ENCODE results near the gene VPS35.

The VPS35 gene

GRCh38 chr16:46673320-46674013 is 15.5 kb downstream of the VPS35 start:
- 64 to 66% methylated on average over 6 of the region's 6 CpGs for WGBS, 2 experiments
- H3K4me1 ChIP-seq (ENCODE audit: control insufficient read depth, insufficient read depth, low read length): no peaks in the 10 kb centered on the region
- H3K9me3 ChIP-seq (ENCODE audit: control insufficient read depth, low read length): no peaks in the 10 kb centered on the region
- H3K4me3 ChIP-seq (ENCODE audit: insufficient read depth, low read depth, low read length): no peak overlapping the region
- peaks cover 44% of the 10 kb centered on the region for H3K36me3 ChIP-seq (ENCODE audit: control insufficient read depth, insufficient read depth, low read length)
- H3K27ac ChIP-seq (ENCODE audit: insufficient read depth, low read depth, low read length, poor library complexity, severe bottlenecking): peak overlapping the region; percentile 12
- no peaks in the 10 kb centered on the region for H3K27me3 ChIP-seq (ENCODE audit: control insufficient read depth, insufficient read depth, low read length, poor library complexity, severe bottlenecking)

- Histone ChIP-seq H3K27me3 (ENCODE audit: control insufficient read depth, insufficient read depth, low read length, poor library complexity, severe bottlenecking) (no peaks in the 10 kb centered on the region), H3K36me3 (ENCODE audit: control insufficient read depth, insufficient read depth, low read length) (peaks cover 28% of the 10 kb centered on the region)
These were observed 26.9 kb downstream of the VPS35 start for GRCh38 chr16:46662123-46662522.

GRCh38 chr16:46658925-46659324 is 30.1 kb downstream of the VPS35 start:
- 56 to 61% methylated on average over 1 of the region's 1 CpG for whole genome bisulfite sequencing, 2 experiments
- Histone ChIP-seq H3K4me3 (ENCODE audit: insufficient read depth, low read depth, low read length) (no peak overlapping the region), H3K36me3 (ENCODE audit: control insufficient read depth, insufficient read depth, low read length) (peaks cover 17% of the 10 kb centered on the region), H3K27ac (ENCODE audit: insufficient read depth, low read depth, low read length, poor library complexity, severe bottlenecking) (no peak overlapping the region), H3K4me1 (ENCODE audit: control insufficient read depth, insufficient read depth, low read length) (no peaks in the 10 kb centered on the region), H3K9me3 (ENCODE audit: control insufficient read depth, low read length) (no peaks in the 10 kb centered on the region), H3K27me3 (ENCODE audit: control insufficient read depth, insufficient read depth, low read length, poor library complexity, severe bottlenecking) (no peaks in the 10 kb centered on the region)

More at GRCh38 chr16:46662123-46662522, 26.9 kb downstream of the VPS35 start:
- 70 to 72% methylated on average over 4 of the region's 4 CpGs for WGBS, 2 experiments
- H3K4me3 ChIP-seq (ENCODE audit: insufficient read depth, low read depth, low read length): no peak overlapping the region
- no peak overlapping the region for H3K27ac ChIP-seq (ENCODE audit: insufficient read depth, low read depth, low read length, poor library complexity, severe bottlenecking)
- H3K9me3 ChIP-seq (ENCODE audit: control insufficient read depth, low read length): no peaks in the 10 kb centered on the region
- no peaks in the 10 kb centered on the region for H3K4me1 ChIP-seq (ENCODE audit: control insufficient read depth, insufficient read depth, low read length)

GRCh38 chr16:46651305-46651704 is 37.7 kb downstream of the VPS35 start:
- Histone ChIP-seq H3K27me3 (ENCODE audit: control insufficient read depth, insufficient read depth, low read length, poor library complexity, severe bottlenecking) (no peaks in the 10 kb centered on the region), H3K9me3 (ENCODE audit: control insufficient read depth, low read length) (no peaks in the 10 kb centered on the region), H3K27ac (ENCODE audit: insufficient read depth, low read depth, low read length, poor library complexity, severe bottlenecking) (no peak overlapping the region), H3K4me1 (ENCODE audit: control insufficient read depth, insufficient read depth, low read length) (no peaks in the 10 kb centered on the region), H3K4me3 (ENCODE audit: insufficient read depth, low read depth, low read length) (no peak overlapping the region), H3K36me3 (ENCODE audit: control insufficient read depth, insufficient read depth, low read length) (no peaks in the 10 kb centered on the region)
- 95 to 97% methylated on average over 3 of the region's 3 CpGs for WGBS, 2 experiments

- Histone ChIP-seq H3K27me3 (ENCODE audit: control insufficient read depth, insufficient read depth, low read length, poor library complexity, severe bottlenecking) (no peaks in the 10 kb centered on the region), H3K27ac (ENCODE audit: insufficient read depth, low read depth, low read length, poor library complexity, severe bottlenecking) (no peak overlapping the region), H3K36me3 (ENCODE audit: control insufficient read depth, insufficient read depth, low read length) (no peaks in the 10 kb centered on the region), H3K4me3 (ENCODE audit: insufficient read depth, low read depth, low read length) (no peak overlapping the region), H3K4me1 (ENCODE audit: control insufficient read depth, insufficient read depth, low read length) (no peaks in the 10 kb centered on the region), H3K9me3 (ENCODE audit: control insufficient read depth, low read length) (no peaks in the 10 kb centered on the region)
- 92 to 93% methylated on average over 5 of the region's 5 CpGs for WGBS, 2 experiments
These were observed 38.7 kb downstream of the VPS35 start for GRCh38 chr16:46650254-46650623.

GRCh38 chr16:46649588-46650253 is 39.3 kb downstream of the VPS35 start:
- WGBS, 2 experiments: 94 to 95% methylated on average over 27 of the region's 27 CpGs

GRCh38 chr16:46648656-46649055 is 40.3 kb downstream of the VPS35 start:
- 81 to 82% methylated on average over 8 of the region's 8 CpGs for WGBS, 2 experiments
- H3K36me3 ChIP-seq (ENCODE audit: control insufficient read depth, insufficient read depth, low read length): no peaks in the 10 kb centered on the region
- no peak overlapping the region for H3K4me3 ChIP-seq (ENCODE audit: insufficient read depth, low read depth, low read length)

More at GRCh38 chr16:46649588-46650253, 39.3 kb downstream of the VPS35 start:
- H3K9me3 ChIP-seq (ENCODE audit: control insufficient read depth, low read length): no peaks in the 10 kb centered on the region
- H3K27ac ChIP-seq (ENCODE audit: insufficient read depth, low read depth, low read length, poor library complexity, severe bottlenecking): no peak overlapping the region
- no peaks in the 10 kb centered on the region for H3K4me1 ChIP-seq (ENCODE audit: control insufficient read depth, insufficient read depth, low read length)
- H3K36me3 ChIP-seq (ENCODE audit: control insufficient read depth, insufficient read depth, low read length): no peaks in the 10 kb centered on the region
- no peaks in the 10 kb centered on the region for H3K27me3 ChIP-seq (ENCODE audit: control insufficient read depth, insufficient read depth, low read length, poor library complexity, severe bottlenecking)
- no peak overlapping the region for H3K4me3 ChIP-seq (ENCODE audit: insufficient read depth, low read depth, low read length)

GRCh38 chr16:46638947-46639925 is 49.7 kb downstream of the VPS35 start:
- H3K9me3 ChIP-seq (ENCODE audit: control insufficient read depth, low read length): no peaks in the 10 kb centered on the region
- no peaks in the 10 kb centered on the region for H3K36me3 ChIP-seq (ENCODE audit: control insufficient read depth, insufficient read depth, low read length)
- no peak overlapping the region for H3K4me3 ChIP-seq (ENCODE audit: insufficient read depth, low read depth, low read length)
- H3K4me1 ChIP-seq (ENCODE audit: control insufficient read depth, insufficient read depth, low read length): no peaks in the 10 kb centered on the region
- no peaks in the 10 kb centered on the region for H3K27me3 ChIP-seq (ENCODE audit: control insufficient read depth, insufficient read depth, low read length, poor library complexity, severe bottlenecking)
- H3K27ac ChIP-seq (ENCODE audit: insufficient read depth, low read depth, low read length, poor library complexity, severe bottlenecking): no peak overlapping the region
- WGBS, 2 experiments: 86 to 89% methylated on average over 9 of the region's 9 CpGs

More at GRCh38 chr16:46648656-46649055, 40.3 kb downstream of the VPS35 start:
- no peaks in the 10 kb centered on the region for H3K4me1 ChIP-seq (ENCODE audit: control insufficient read depth, insufficient read depth, low read length)
- no peaks in the 10 kb centered on the region for H3K9me3 ChIP-seq (ENCODE audit: control insufficient read depth, low read length)
- no peaks in the 10 kb centered on the region for H3K27me3 ChIP-seq (ENCODE audit: control insufficient read depth, insufficient read depth, low read length, poor library complexity, severe bottlenecking)
- no peak overlapping the region for H3K27ac ChIP-seq (ENCODE audit: insufficient read depth, low read depth, low read length, poor library complexity, severe bottlenecking)

GRCh38 chr16:46632778-46633733 is 55.9 kb downstream of the VPS35 start:
- no peak overlapping the region for H3K27ac ChIP-seq (ENCODE audit: insufficient read depth, low read depth, low read length, poor library complexity, severe bottlenecking)
- H3K27me3 ChIP-seq (ENCODE audit: control insufficient read depth, insufficient read depth, low read length, poor library complexity, severe bottlenecking): no peaks in the 10 kb centered on the region
- no peaks in the 10 kb centered on the region for H3K9me3 ChIP-seq (ENCODE audit: control insufficient read depth, low read length)
- no peak overlapping the region for H3K4me3 ChIP-seq (ENCODE audit: insufficient read depth, low read depth, low read length)
- no peaks in the 10 kb centered on the region for H3K36me3 ChIP-seq (ENCODE audit: control insufficient read depth, insufficient read depth, low read length)
- no peaks in the 10 kb centered on the region for H3K4me1 ChIP-seq (ENCODE audit: control insufficient read depth, insufficient read depth, low read length)
- WGBS, 2 experiments: 83% methylated on average over 32 of the region's 32 CpGs

All from ectodermal cell (in vitro differentiated cells).